HG03575 (cell line): ENCODE results near the gene WDR45.

Source experiments
- ATAC-seq: cut with Tn5 transposase; IDR thresholded peaks from one replicate; pipeline ENCODE4 v1.9.1; 2021; ENCODE audit not compliant: unreplicated experiment, insufficient number of reproducible peaks, low FRiP score; ENCODE audit errors: extremely low read depth

Gene WDR45

DNA sequence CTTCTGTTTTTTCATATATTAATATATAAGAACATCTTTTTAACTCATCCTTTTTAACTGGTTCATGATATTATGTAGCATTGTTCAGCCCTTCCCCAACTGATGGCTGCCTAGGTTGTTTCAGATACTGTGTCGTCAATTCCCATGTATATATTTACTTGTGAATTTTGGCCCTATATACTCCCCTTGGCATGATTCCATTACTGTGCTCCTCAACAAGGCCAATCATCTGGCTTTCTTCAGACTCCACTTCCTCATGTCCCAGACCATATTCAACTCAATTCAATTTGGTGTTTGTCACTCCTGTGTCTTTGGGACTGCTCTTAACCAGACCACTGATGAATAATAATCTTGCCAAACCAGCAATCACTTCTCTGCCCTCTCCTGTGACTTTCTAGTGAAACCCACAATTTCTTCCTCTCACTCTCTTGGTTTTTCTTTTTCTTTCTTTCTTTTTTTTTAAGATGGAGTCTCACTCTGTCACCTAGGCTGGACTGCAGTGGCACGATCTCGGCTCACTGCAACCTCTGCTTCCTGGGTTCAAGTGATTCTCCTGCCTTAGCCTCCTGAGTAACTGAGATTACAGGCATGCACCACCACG is 2.7 kb upstream of the WDR45 start:
- ATAC-seq, result no peak

- ATAC-seq, result no peak
Measured at GRCh38 chrX:49077941-49078340, 1.7 kb downstream of the WDR45 start.

GRCh38 chrX:49075347-49075746 is 4.3 kb downstream of the WDR45 start:
- ATAC-seq, result no peak

GRCh38 chrX:49073601-49074575 is 5.8 kb downstream of the WDR45 start, which contains the start of gene PRAF2:
PRAF2 (minus strand) TSS chrX:49074002; CDS start chrX:49073987, 15 bp downstream.
- no peak for ATAC-seq

GRCh38 chrX:49072712-49073095 is 7.0 kb downstream of the WDR45 start:
- no peak for ATAC-seq

DNA sequence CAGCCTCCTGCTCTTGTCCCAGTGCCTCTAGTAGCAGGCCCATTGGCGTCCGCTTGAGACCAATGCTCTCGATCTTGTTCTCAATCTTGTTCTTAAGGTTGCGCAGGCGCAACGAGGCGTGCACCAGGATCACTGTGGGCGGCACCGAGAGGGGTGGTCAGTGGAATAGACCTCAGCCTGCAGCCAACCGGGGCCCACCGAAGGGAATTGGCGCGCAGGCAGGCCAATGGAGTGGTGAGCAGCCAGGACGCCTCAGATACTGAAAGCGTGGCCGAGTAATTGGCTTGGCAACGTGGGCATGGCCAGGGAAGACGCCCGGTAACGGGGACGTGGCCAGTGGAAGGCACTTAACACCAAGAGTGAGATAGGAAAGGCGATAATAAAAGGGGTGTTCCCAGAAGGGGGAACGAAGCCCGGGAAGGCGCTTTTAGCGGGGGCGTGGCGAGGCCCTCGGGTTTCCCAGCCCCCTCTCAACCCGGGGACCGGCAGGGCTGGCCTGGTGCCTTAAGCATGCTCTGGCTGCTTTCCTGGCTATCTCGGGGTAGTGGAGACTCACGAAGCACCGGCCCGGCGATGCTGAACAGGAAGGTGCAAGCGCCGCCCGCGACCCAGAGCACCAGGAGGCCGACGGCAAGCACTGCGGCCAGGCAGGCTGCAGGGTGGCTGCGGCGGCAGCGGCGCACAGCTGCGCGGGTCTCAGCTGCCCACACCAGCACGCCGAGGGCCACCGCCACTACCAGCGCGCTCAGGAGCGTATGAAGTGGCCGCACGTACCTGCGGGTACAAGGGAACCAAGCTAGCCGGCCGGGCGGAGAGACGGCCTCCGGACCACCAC is 7.6 kb downstream of the WDR45 start:
- no peak for ATAC-seq

DNA sequence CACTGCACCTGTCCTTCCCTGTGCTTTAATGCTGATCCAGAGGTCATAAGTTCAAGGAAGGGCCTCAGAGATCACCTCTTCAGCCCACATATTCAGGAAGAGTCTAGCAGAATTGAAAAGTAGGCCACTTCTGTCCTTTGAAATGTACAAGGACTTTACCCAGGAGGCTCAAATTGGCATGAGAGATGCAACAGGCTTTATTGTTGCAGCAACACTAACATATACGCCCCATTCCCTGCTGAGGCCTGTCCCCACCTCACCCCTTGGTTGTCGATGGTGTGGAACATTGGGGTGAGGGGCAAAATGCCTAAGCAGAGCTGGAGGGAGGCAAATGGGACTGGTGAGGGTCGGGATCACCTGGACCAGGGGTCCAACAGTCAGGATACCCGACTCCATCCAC is 8.7 kb downstream of the WDR45 start:
- no peak for ATAC-seq

GRCh38 chrX:49069038-49069437 is 10.6 kb downstream of the WDR45 start:
- no peak for ATAC-seq

DNA sequence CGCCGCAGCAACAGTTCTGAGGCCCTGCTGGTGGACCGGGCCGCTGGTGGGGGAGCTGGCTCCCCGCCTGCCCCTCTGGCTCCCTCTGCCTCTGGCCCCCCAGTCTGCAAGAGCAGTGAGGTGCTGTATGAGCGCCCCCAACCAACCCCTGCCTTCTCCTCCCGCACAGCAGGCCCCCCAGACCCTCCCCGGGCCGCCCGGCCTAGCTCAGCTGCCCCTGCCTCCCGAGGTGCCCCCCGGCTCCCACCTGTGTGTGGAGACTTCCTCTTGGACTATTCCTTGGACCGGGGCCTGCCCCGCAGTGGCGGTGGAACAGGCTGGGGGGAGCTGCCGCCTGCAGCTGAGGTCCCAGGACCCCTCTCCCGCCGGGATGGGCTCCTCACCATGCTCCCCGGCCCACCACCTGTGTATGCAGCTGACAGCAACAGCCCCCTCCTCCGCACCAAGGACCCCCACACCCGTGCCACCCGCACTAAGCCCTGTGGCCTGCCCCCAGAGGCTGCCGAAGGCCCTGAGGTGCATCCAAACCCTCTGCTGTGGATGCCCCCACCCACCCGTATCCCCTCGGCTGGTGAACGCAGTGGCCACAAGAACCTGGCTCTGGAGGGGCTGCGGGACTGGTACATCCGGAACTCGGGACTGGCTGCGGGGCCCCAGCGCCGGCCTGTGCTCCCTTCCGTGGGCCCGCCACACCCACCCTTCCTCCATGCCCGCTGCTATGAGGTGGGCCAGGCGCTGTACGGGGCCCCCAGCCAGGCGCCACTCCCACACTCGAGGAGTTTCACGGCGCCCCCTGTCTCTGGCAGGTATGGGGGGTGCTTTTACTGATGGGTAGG is 12.2 kb downstream of the WDR45 start:
- no peak for ATAC-seq

DNA sequence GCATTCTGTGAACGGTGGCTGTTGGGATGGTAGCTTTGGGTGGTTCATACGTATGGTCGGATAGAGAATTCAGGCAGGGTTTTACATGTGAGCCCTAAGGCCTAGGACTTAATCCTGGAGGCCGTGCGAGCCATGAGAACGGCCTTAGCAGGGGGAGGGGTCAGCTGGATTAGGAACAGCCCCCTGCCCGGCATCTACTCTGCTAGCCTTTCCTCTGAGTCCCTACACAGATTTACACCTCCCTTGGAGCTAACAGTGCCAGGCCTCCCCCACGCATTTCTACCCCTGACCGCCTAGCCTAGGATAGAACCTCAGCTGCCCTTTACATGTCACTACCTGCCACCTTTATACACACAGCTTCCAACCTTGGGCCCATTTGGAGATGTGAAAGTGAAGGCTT is 13.0 kb downstream of the WDR45 start:
- no peak for ATAC-seq

GRCh38 chrX:49066278-49066677 is 13.4 kb downstream of the WDR45 start:
- ATAC-seq, result no peak

GRCh38 chrX:49064735-49065134 is 15.0 kb downstream of the WDR45 start:
- no peak for ATAC-seq

GRCh38 chrX:49064303-49064702 is 15.4 kb downstream of the WDR45 start:
- ATAC-seq, result no peak

GRCh38 chrX:49063715-49064114 is 16.0 kb downstream of the WDR45 start:
- ATAC-seq, result no peak

GRCh38 chrX:49061916-49062315 is 17.8 kb downstream of the WDR45 start:
- ATAC-seq, result no peak

DNA sequence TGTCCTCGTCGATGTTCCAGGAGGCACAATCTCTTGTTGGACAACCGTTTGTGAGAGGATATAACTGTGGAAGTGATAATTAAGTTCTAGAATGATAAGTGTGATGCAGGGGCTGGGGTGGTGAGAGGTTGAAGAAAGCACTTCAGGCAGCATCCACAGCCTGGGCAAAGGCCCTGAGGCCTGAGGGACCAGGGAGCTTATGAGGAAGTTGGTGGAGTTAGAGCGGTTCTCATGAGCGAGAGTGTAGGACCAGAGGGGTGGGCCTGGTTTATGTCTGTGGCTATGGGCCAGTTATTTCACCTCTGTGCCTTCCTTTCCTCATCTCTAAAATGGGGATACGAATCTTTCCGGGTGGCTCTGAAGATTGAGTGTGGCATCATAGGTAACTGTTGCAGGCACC is 18.2 kb downstream of the WDR45 start:
- ATAC-seq, result no peak

- no peak for ATAC-seq
Measured at GRCh38 chrX:49060914-49061313, 18.8 kb downstream of the WDR45 start.

GRCh38 chrX:49059681-49060085 is 20.0 kb downstream of the WDR45 start:
- ATAC-seq, result no peak

DNA sequence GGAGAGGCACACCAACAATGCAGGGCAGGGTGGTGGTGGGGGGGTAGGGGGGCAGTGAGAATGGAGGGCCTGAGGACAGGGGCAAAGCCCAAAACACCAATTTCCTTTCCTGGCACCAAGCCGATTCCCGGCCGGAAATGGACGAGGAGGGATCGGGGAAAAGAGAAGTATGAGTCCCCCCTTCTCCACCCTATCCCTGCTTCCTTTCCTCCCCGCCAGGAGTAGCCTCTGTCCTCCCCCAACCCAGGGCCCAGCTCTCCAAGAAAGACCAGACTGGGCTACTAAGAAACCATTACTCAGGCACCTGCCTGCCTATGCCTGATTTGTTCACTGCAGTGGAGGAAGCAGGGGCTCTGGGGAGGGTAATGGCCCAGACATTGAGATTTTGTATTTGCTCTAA is 20.5 kb downstream of the WDR45 start:
- ATAC-seq, result no peak
